Gastrocnemius medialis (tissue), 4 donors: Measurements from ENCODE around the gene NAA16. TPM values are rescaled to one million over a fixed set of nuclear protein-coding genes. Genes with fewer than 3 reads are reported as not detected.

ENCODE experiments used
- ATAC-seq, 2 donors: fragments of 150-250 bp; one replicate each; pipeline ENCODE4 v1.9.1; 2016
- DNase-seq, 2 donors: peaks; one replicate each; pipeline ENCODE4 v3.0.0-alpha.2; 2019
- H3K27ac ChIP-seq, 4 donors: fragments of 200-600 bp; sonication (generic); 1 replicate in 1 of 4; 2 replicates in 3 of 4; pipeline ENCODE4 v1.5.1; 2016 to 2018; ENCODE audit warnings: mild to moderate bottlenecking in 2 of 4, moderate library complexity in 1 of 4
- H3K27me3 ChIP-seq, 3 donors: fragments of 200-600 bp; sonication (generic) in 2 of 3; 1 replicate in 1 of 3; 2 replicates in 2 of 3; pipeline versions ENCODE4 v1.5.1 to v1.6.0; 2016 to 2019; ENCODE audit warnings: mild to moderate bottlenecking in 1 of 3, moderate library complexity in 1 of 3
- H3K36me3 ChIP-seq, 2 donors: fragments of 200-600 bp; sonication (generic) in 1 of 2; one replicate each; pipeline ENCODE4 v1.5.1; 2017 to 2018
- H3K4me1 ChIP-seq, 2 donors: fragments of 200-600 bp; sonication (generic) in 1 of 2; one replicate each; pipeline ENCODE4 v1.5.1; 2016 to 2017; ENCODE audit warnings: mild to moderate bottlenecking in 2 of 2
- H3K4me3 ChIP-seq, 4 donors: fragments of 200-600 bp; sonication (generic) in 3 of 4; 1 replicate in 1 of 4; 2 replicates in 3 of 4; pipeline ENCODE4 v1.5.1; 2016 to 2019; ENCODE audit warnings: mild to moderate bottlenecking in 2 of 4
- H3K9me3 ChIP-seq, 3 donors: fragments of 200-600 bp; sonication (generic) in 2 of 3; 1 replicate in 1 of 3; 2 replicates in 2 of 3; pipeline ENCODE4 v1.5.1; 2016 to 2019
- POLR2A ChIP-seq, 2 donors: fragments of 450-650 bp; IDR thresholded peaks; one replicate each; pipeline ENCODE4 v1.6.1; 2017; ENCODE audit warnings: antibody characterized with exemption in 2 of 2, mild to moderate bottlenecking in 2 of 2, moderate library complexity in 2 of 2
- in situ Hi-C, 4 donors: fragments of 200-750 bp; cut with MboI; loops; one replicate each; pipeline versions ENCODE4 v1.15.0 to v1.8.0; 2017; ENCODE audit warnings: low sequenced_read_pairs in 4 of 4
- intact Hi-C: fragments of 100-400 bp; cut with DNase I; formaldehyde crosslinking; loops from one replicate; pipeline ENCODE4 v1.15.1; 2023; ENCODE audit warnings: low total_unique reads
- total RNA-seq, 4 donors: library from RNA; depleted of rRNA; stranded (reverse); fragments of >200 nt; gene quantifications; one replicate each; pipeline versions ENCODE4 v1.1.0 to v1.2.3, GENCODE V29; 2016
- TF ChIP-seq, protein P1 (sequence below), 5 experiments: fragments of 450-650 bp in 3 of 5; fragments of 200-600 bp in 2 of 5; sonication (generic) in 2 of 5; IDR thresholded peaks in 4 of 5; conservative IDR thresholded peaks in 1 of 5; 1 replicate in 4 of 5; 2 replicates in 1 of 5; pipeline ENCODE4 v1.5.1; 2016 to 2019; ENCODE audit warnings: antibody characterized with exemption in 5 of 5, mild to moderate bottlenecking in 3 of 5, moderate library complexity in 3 of 5

The NAA16 gene
- total RNA-seq, 4 donors from 2014 or later = 8.2 to 30.5 (median 11.6) TPM

GRCh38 chr13:41413872-41414271 is 102.8 kb downstream of the NAA16 start:
- intact Hi-C loops (loop anchor here (5.0 kb wide), 1 partner anchor 238 kb away; no protein-coding TSS in a partner anchor), in situ Hi-C loops (no loop called here)
- Histone ChIP-seq H3K4me1 (no peaks in the 10 kb centered on the region), H3K9me3 (no peaks in the 10 kb centered on the region), H3K36me3 (no peaks in the 10 kb centered on the region), H3K4me3 (no peak overlapping the region), H3K27me3 (no peaks in the 10 kb centered on the region), H3K27ac (no peak overlapping the region)
- no peak for DNase-seq
- ATAC-seq = no peak
- no peak for TF ChIP-seq POLR2A (IDR thresholded peaks at IDR 0.05)
- TF ChIP-seq, protein P1, sequence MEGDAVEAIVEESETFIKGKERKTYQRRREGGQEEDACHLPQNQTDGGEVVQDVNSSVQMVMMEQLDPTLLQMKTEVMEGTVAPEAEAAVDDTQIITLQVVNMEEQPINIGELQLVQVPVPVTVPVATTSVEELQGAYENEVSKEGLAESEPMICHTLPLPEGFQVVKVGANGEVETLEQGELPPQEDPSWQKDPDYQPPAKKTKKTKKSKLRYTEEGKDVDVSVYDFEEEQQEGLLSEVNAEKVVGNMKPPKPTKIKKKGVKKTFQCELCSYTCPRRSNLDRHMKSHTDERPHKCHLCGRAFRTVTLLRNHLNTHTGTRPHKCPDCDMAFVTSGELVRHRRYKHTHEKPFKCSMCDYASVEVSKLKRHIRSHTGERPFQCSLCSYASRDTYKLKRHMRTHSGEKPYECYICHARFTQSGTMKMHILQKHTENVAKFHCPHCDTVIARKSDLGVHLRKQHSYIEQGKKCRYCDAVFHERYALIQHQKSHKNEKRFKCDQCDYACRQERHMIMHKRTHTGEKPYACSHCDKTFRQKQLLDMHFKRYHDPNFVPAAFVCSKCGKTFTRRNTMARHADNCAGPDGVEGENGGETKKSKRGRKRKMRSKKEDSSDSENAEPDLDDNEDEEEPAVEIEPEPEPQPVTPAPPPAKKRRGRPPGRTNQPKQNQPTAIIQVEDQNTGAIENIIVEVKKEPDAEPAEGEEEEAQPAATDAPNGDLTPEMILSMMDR (IDR thresholded peaks at IDR 0.05 in 4 of 5, conservative IDR thresholded peaks at IDR 0.05 in 1 of 5) = no peak

DNA sequence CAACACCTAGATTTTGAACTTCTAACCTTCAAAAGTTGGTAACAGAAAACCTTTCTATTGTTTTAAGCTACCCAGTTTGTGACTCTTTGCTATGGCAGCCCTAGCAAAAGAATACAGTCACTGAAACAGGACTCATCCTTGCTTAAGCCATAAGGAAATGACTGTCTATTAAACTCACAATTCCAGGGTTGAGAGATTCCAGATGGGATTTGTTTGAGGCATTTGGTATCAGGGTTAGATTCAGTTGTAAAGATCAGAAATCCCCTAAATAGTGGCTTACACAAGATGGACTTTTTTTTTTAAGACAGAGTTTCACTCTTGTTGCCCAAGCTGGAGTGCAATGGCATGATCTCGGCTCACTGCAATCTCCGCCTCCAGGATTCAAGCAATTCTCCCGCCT is 105.2 kb downstream of the NAA16 start:
- intact Hi-C loops (no loop called here), in situ Hi-C loops (no loop called here)
- H3K9me3 ChIP-seq = no peaks in the 10 kb centered on the region
- ATAC-seq (no peak), DNase-seq (no peak)
- H3K27ac ChIP-seq = no peak overlapping the region
- H3K4me3 ChIP-seq = no peak overlapping the region
- H3K36me3 ChIP-seq = no peaks in the 10 kb centered on the region
- TF ChIP-seq, protein P1 (IDR thresholded peaks at IDR 0.05 in 4 of 5, conservative IDR thresholded peaks at IDR 0.05 in 1 of 5) = no peak
- TF ChIP-seq POLR2A (IDR thresholded peaks at IDR 0.05) = no peak
- no peaks in the 10 kb centered on the region for H3K4me1 ChIP-seq
- no peaks in the 10 kb centered on the region for H3K27me3 ChIP-seq

GRCh38 chr13:41418027-41418426 is 107.0 kb downstream of the NAA16 start:
- Histone ChIP-seq H3K36me3 (no peaks in the 10 kb centered on the region), H3K4me3 (no peak overlapping the region), H3K27me3 (no peaks in the 10 kb centered on the region), H3K4me1 (no peaks in the 10 kb centered on the region), H3K27ac (no peak overlapping the region), H3K9me3 (no peaks in the 10 kb centered on the region)
- TF ChIP-seq POLR2A (IDR thresholded peaks at IDR 0.05) = no peak
- TF ChIP-seq, protein P1 (IDR thresholded peaks at IDR 0.05 in 4 of 5, conservative IDR thresholded peaks at IDR 0.05 in 1 of 5) = no peak
- in situ Hi-C loops = no loop called here
- intact Hi-C loops = no loop called here
- DNase-seq = no peak
- no peak for ATAC-seq

GRCh38 chr13:41418731-41419130 is 107.7 kb downstream of the NAA16 start:
- no peaks in the 10 kb centered on the region for H3K27me3 ChIP-seq
- intact Hi-C loops (no loop called here), in situ Hi-C loops (no loop called here)
- no peaks in the 10 kb centered on the region for H3K9me3 ChIP-seq
- no peaks in the 10 kb centered on the region for H3K36me3 ChIP-seq
- no peak for ATAC-seq
- TF ChIP-seq, protein P1 (IDR thresholded peaks at IDR 0.05 in 4 of 5, conservative IDR thresholded peaks at IDR 0.05 in 1 of 5) = no peak
- H3K4me3 ChIP-seq = no peak overlapping the region
- no peak overlapping the region for H3K27ac ChIP-seq
- no peaks in the 10 kb centered on the region for H3K4me1 ChIP-seq
- DNase-seq = no peak

DNA sequence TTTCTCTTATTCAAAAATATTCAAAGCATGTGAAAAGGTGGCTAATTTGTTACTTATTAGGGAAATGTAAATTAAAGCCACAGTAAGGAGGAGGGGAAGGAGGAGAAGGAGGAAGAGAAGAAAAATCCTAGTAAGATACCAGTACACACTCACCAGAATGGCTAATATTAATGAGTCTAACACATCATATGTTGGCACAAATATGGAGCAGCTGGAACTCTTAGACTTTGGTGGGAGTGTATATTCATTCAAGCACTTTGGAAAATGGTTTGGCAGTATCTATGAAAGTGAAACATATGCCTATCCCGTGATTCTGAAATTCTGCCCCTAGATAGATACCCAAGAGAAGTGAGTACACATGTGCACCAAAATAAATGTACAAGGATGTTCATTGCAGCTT is 108.1 kb downstream of the NAA16 start:
- DNase-seq = no peak
- H3K36me3 ChIP-seq = no peaks in the 10 kb centered on the region
- H3K27ac ChIP-seq = no peak overlapping the region
- no peaks in the 10 kb centered on the region for H3K27me3 ChIP-seq
- H3K9me3 ChIP-seq = no peaks in the 10 kb centered on the region
- H3K4me3 ChIP-seq = no peak overlapping the region
- in situ Hi-C loops = no loop called here
- H3K4me1 ChIP-seq = no peaks in the 10 kb centered on the region
- intact Hi-C loops = no loop called here
- ATAC-seq = no peak
- no peak for TF ChIP-seq POLR2A (IDR thresholded peaks at IDR 0.05)
- TF ChIP-seq, protein P1 (IDR thresholded peaks at IDR 0.05 in 4 of 5, conservative IDR thresholded peaks at IDR 0.05 in 1 of 5) = no peak
